ENCODE results near the gene ZNF212.
A peak's percentile ranks its signal among the peaks of the same experiment; 100 is the strongest.

Gene ZNF212

GRCh38 chr7:149239345-149240143, at the start of gene ZNF212:
Gene ZNF212, plus strand, starts transcription at chr7:149239651. Its CDS starts 128 bp downstream, at chr7:149239779.
- peak; percentile 95 for TF ChIP-seq CTCF (IDR thresholded peaks at IDR 0.05; ENCODE audit: extremely low read depth, insufficient read depth, missing control alignments)
- peak; percentile 96 for DNase-seq (ENCODE audit: low spot score)
- in situ Hi-C loops (cut with MboI; ENCODE audit: low pct_unique_long_range_greater_than_20kb, low sequenced_read_pairs, unreplicated experiment), result no loop called here

- no peak for TF ChIP-seq CTCF (IDR thresholded peaks at IDR 0.05; ENCODE audit: extremely low read depth, insufficient read depth, missing control alignments)
- DNase-seq (ENCODE audit: low spot score), result no peak
- in situ Hi-C loops (cut with MboI; ENCODE audit: low pct_unique_long_range_greater_than_20kb, low sequenced_read_pairs, unreplicated experiment), result no loop called here
These were observed 47.6 kb upstream of the ZNF212 start for GRCh38 chr7:149191851-149192250.

GRCh38 chr7:149194799-149195179, 44.7 kb upstream of the ZNF212 start:
- no peak for TF ChIP-seq CTCF (IDR thresholded peaks at IDR 0.05; ENCODE audit: extremely low read depth, insufficient read depth, missing control alignments)
- no peak for DNase-seq (ENCODE audit: low spot score)
- in situ Hi-C loops (cut with MboI; ENCODE audit: low pct_unique_long_range_greater_than_20kb, low sequenced_read_pairs, unreplicated experiment), result no loop called here

- peak; percentile 95 for DNase-seq (ENCODE audit: low spot score)
- in situ Hi-C loops (cut with MboI; ENCODE audit: low pct_unique_long_range_greater_than_20kb, low sequenced_read_pairs, unreplicated experiment), result no loop called here
- peak; percentile 68 for TF ChIP-seq CTCF (IDR thresholded peaks at IDR 0.05; ENCODE audit: extremely low read depth, insufficient read depth, missing control alignments)
These were observed 44.0 kb upstream of the ZNF212 start, which contains the start of gene ZNF282 for GRCh38 chr7:149195180-149196150. Gene ZNF282, plus strand, starts transcription at chr7:149195546. Its CDS starts 44 bp downstream, at chr7:149195590.

- TF ChIP-seq CTCF (IDR thresholded peaks at IDR 0.05; ENCODE audit: extremely low read depth, insufficient read depth, missing control alignments), result no peak
- in situ Hi-C loops (cut with MboI; ENCODE audit: low pct_unique_long_range_greater_than_20kb, low sequenced_read_pairs, unreplicated experiment), result no loop called here
- DNase-seq (ENCODE audit: low spot score), result peak; percentile 40
These were observed 43.2 kb upstream of the ZNF212 start for GRCh38 chr7:149196151-149196704.

- TF ChIP-seq CTCF (IDR thresholded peaks at IDR 0.05; ENCODE audit: extremely low read depth, insufficient read depth, missing control alignments), result no peak
- DNase-seq (ENCODE audit: low spot score), result no peak
- in situ Hi-C loops (cut with MboI; ENCODE audit: low pct_unique_long_range_greater_than_20kb, low sequenced_read_pairs, unreplicated experiment), result no loop called here
These were observed 42.7 kb upstream of the ZNF212 start for GRCh38 chr7:149196705-149197171.

Data from GM13977 (cell line).